ENCODE measurements around the gene ATP6V1B1.

Gene ATP6V1B1

DNA sequence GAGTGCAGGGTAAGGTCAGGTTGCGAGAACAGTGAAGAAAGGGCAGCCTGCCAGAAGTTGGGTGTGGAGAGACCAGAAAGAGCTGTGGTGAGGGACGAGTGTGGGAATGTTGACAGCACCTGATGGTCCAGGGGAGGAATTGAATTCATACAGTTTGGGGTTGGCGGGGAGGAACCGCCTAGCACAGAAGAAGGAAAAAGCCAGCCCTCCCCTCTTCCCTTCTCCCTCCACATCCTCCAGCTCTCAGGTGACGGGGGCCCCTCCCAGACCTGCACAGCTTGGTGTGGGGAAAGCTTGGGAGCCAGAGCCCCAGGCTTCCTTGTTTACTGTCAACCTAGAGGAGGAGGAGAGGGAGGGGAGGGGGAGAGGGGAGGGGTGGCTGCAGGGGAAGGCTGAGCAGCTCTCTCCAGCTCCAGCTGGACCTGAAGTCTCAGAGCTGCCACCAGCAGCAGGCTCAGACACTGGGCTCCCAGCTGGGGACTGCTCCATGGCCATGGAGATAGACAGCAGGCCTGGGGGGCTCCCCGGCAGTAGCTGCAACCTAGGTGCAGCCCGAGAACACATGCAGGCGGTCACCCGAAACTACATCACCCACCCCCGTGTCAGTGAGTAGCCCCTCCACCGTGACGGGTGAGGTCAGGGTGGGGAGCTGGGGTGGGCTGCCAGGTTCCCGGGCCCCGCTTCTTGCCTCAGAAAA, at the start of gene ATP6V1B1:
ATP6V1B1 (plus strand) TSS at position 433 of the 697 bp plus-strand sequence; CDS start at position 488, 55 bp downstream.
- H3K27ac ChIP-seq: no peak within 1 kb of the TSS
- TF ChIP-seq ZFX (IDR thresholded peaks at IDR 0.05; ENCODE audit: borderline replicate concordance) (no peak), CTCF (IDR thresholded peaks at IDR 0.05) (no peak)

- TF ChIP-seq ZFX (IDR thresholded peaks at IDR 0.05; ENCODE audit: borderline replicate concordance): no peak
- TF ChIP-seq CTCF (IDR thresholded peaks at IDR 0.05): no peak
- no peak overlapping the region for H3K27ac ChIP-seq
Measured at GRCh38 chr2:70886541-70886987, 49.1 kb upstream of the ATP6V1B1 start.

- TF ChIP-seq ZFX (IDR thresholded peaks at IDR 0.05; ENCODE audit: borderline replicate concordance) (no peak), CTCF (IDR thresholded peaks at IDR 0.05) (no peak)
- H3K27ac ChIP-seq: no peak overlapping the region
Measured at GRCh38 chr2:70887208-70887549, 48.5 kb upstream of the ATP6V1B1 start.

DNA sequence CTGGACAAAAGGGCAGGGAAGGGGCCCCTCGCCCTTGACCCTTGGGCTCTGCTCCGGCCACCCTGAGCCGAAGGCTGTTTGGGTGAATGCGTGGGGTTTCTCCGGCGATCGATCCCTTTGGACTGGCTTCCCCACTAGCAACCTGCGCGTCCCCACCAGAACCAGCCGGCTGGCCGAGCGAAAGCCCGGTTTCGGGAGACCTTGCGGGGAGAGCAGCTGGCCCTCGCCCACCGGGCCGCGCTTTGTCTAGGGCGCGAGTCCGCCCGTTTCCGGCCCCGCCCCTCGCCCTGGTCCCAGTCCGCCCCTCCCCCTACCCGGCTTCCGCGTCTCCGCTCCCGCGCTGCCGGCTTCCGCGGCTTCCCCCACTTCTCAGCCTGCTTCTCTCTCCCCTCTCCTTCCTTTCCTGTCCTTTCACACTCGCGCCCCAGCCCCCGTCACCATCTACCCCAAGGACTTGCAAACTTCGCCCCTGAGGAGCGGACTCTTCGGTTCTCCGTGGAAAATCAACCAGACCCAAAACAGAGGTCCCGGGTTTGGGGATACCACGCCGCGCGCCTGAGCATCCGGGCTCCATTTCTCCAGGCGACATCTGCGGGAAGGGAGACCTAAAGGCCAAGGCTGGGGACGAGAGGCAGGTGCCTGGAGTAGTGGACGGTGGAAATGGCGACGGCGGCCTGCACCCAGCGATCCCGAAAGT, 48.0 kb upstream of the ATP6V1B1 start:
- TF ChIP-seq ZFX (IDR thresholded peaks at IDR 0.05; ENCODE audit: borderline replicate concordance) (no peak), CTCF (IDR thresholded peaks at IDR 0.05) (no peak)
- no peak overlapping the region for H3K27ac ChIP-seq

GRCh38 chr2:70888366-70888922, 47.3 kb upstream of the ATP6V1B1 start:
- H3K27ac ChIP-seq: no peak overlapping the region

DNA sequence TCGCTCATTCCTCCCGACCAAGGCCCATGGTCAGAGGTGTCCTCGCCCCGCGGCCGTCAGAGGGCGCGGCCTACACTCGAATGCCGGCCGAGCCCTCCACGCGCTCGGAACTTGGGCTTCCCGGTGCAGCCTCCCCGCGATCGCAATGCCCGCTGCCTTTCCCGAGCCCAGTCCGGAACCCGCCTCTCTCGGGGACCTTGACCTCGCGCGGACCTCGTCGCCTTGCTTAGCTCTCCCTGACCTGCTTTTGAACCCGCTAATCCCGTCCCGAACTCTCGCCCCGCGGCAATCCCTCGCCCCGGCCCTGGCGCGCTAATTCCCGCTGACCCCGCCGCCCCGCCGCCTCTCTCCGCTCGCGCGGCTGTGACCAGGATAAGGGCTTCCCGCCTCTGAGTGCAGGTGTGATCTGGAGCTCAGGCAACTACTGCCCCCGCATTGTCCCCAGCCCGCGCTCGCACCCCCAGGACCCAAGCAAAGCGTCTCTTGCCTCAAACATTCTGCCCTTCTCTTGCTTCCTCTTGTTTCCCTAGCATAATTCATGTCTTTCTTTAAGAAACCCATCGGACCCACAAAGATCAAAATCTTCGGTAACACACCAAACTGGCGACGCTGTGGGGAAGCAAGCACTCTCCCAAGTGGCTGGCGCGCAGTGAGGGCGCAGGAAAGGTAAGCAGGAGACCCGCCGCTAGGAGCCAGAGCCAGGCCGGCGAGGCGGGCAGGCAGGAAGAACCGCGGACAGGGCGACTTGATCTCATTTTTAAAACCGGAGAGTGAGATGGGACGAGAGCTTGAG, 46.6 kb upstream of the ATP6V1B1 start:
- TF ChIP-seq CTCF (IDR thresholded peaks at IDR 0.05): no peak
- TF ChIP-seq ZFX (IDR thresholded peaks at IDR 0.05; ENCODE audit: borderline replicate concordance): no peak
- no peak overlapping the region for H3K27ac ChIP-seq

More at GRCh38 chr2:70888366-70888922, 47.3 kb upstream of the ATP6V1B1 start:
- no peak for TF ChIP-seq ZFX (IDR thresholded peaks at IDR 0.05; ENCODE audit: borderline replicate concordance)
- no peak for TF ChIP-seq CTCF (IDR thresholded peaks at IDR 0.05)
